MM.1S (cell line): ENCODE results near the gene PSMC3IP.

Experiments
- DNase-seq: peaks from one replicate; pipeline ENCODE4 v3.0.0-alpha.2; 2015
- H2AFZ ChIP-seq: fragments of 300-600 bp; sonication (generic); 2 replicates; pipeline ENCODE4 v1.6.0; 2016; ENCODE audit warnings: antibody characterized with exemption, low read length
- H3F3A ChIP-seq: fragments of 300-600 bp; sonication (generic); 2 replicates; pipeline ENCODE4 v1.6.1; 2016; ENCODE audit warnings: mild to moderate bottlenecking, antibody characterized with exemption, low read length, moderate library complexity, mixed read lengths; ENCODE audit not compliant: insufficient read depth
- H3K27ac ChIP-seq: fragments of 300-600 bp; sonication (generic); 2 replicates; pipeline ENCODE4 v1.5.1; 2016; ENCODE audit warnings: mild to moderate bottlenecking, low read length
- H3K27me3 ChIP-seq: fragments of 300-600 bp; sonication (generic); replicated peaks from 2 replicates; pipeline ENCODE4 v1.6.0; 2016; ENCODE audit warnings: low read length; ENCODE audit not compliant: insufficient read depth
- H3K36me3 ChIP-seq: fragments of 300-600 bp; sonication (generic); replicated peaks from 2 replicates; pipeline ENCODE4 v1.6.1; 2016; ENCODE audit warnings: mild to moderate bottlenecking, low read length, mixed read lengths; ENCODE audit not compliant: insufficient read depth
- H3K4me1 ChIP-seq: fragments of 300-600 bp; sonication (generic); 2 replicates; pipeline ENCODE4 v1.6.1; 2016; ENCODE audit warnings: low read length, mixed read lengths
- H3K4me2 ChIP-seq: fragments of 300-600 bp; sonication (generic); 2 replicates; pipeline ENCODE4 v1.6.0; 2016; ENCODE audit warnings: low read depth, low read length
- H3K4me3 ChIP-seq: fragments of 300-600 bp; sonication (generic); 2 replicates; pipeline ENCODE4 v1.5.1; 2016; ENCODE audit warnings: low read length, mixed read lengths
- H3K79me2 ChIP-seq: fragments of 300-600 bp; sonication (generic); 2 replicates; pipeline ENCODE4 v1.6.1; 2016; ENCODE audit warnings: mixed run types, low read length, mixed read lengths
- H3K9ac ChIP-seq: fragments of 300-600 bp; sonication (generic); 2 replicates; pipeline ENCODE4 v1.6.1; 2016; ENCODE audit warnings: low read length, mixed read lengths
- H3K9me2 ChIP-seq: fragments of 300-600 bp; sonication (generic); replicated peaks from 2 replicates; pipeline ENCODE4 v1.6.1; 2016; ENCODE audit warnings: mild to moderate bottlenecking, low read length, mixed read lengths; ENCODE audit not compliant: insufficient read depth
- H3K9me3 ChIP-seq: fragments of 300-600 bp; sonication (generic); replicated peaks from 2 replicates; pipeline ENCODE4 v1.6.1; 2016; ENCODE audit warnings: mild to moderate bottlenecking, low read length, mixed read lengths; ENCODE audit not compliant: insufficient read depth
- H4K20me1 ChIP-seq: fragments of 300-600 bp; sonication (generic); 2 replicates; pipeline ENCODE4 v1.6.1; 2016; ENCODE audit warnings: mild to moderate bottlenecking, low read length, moderate library complexity, mixed read lengths; ENCODE audit not compliant: insufficient read depth
- EZH2 ChIP-seq: fragments of 300-600 bp; sonication (generic); optimal IDR thresholded peaks from 2 replicates; pipeline ENCODE3; 2017; ENCODE audit warnings: low read depth, mild to moderate bottlenecking, antibody characterized with exemption, low read length, mixed read lengths
- EZH2phosphoT487 ChIP-seq: fragments of 300-600 bp; sonication (generic); IDR thresholded peaks from 2 replicates; pipeline ENCODE4 v1.6.1; 2018; ENCODE audit warnings: antibody characterized with exemption, low read length
- TF ChIP-seq, protein P1 (sequence below): fragments of 300-600 bp; sonication (generic); IDR thresholded peaks from 2 replicates; pipeline ENCODE4 v1.5.1; 2016; ENCODE audit warnings: antibody characterized with exemption, low read length, mixed read lengths

The PSMC3IP gene

DNA sequence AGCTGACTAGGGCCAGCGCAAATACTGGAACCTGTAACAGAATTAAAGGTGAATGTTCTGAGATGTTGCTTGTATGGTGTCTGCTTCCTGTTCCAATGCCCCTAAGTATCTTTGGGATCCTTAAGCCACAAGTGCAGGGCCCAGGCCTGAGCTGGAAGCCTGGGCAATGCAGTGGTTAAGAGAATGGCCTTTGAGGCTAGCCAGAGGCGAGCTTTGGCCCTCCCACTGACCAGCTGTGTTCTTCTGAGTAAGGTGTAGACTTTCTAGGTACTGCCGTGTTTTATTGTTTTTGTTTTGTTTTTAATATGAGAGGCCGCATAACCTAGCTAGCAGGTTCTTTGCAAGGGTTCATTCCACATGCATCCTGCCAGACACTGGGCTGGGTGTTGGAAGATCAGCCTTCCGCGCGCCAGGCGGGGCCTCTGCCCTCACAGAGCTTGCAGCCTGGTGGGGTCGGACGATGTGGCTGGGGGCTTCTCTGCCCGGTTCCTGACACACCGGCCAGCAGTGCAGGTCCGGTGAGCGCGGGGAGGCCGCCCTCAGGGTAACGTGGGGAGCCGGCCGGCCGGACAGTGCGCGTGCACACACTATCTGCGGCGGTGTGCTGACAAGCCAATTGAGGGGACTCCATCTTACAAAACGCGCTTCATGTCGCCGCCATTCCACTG is 11.2 kb downstream of the PSMC3IP start:
- no peak for TF ChIP-seq EZH2phosphoT487
- Histone ChIP-seq H3K9me2 (no peaks in the 10 kb centered on the region), H3K27ac (peak overlapping the region; percentile 22; the same call in 1 of the 2 replicates), H3K79me2 (peaks cover 70% of the 10 kb centered on the region), H3K9me3 (no peaks in the 10 kb centered on the region), H3K4me3 (peak overlapping the region; percentile 97), H3K9ac (peak overlapping the region; percentile 80; the same call in 1 of the 2 replicates), H3F3A (peaks cover 13% of the 10 kb centered on the region; the same call in 1 of the 2 replicates), H2AFZ (peak overlapping the region; percentile 69), H3K27me3 (no peaks in the 10 kb centered on the region), H3K4me1 (peaks cover 17% of the 10 kb centered on the region), H4K20me1 (no peaks in the 10 kb centered on the region), H3K4me2 (peak overlapping the region; percentile 94), H3K36me3 (peaks cover 3% of the 10 kb centered on the region; the same call in 1 of the 2 replicates)
- DNase-seq, result no peak

DNA sequence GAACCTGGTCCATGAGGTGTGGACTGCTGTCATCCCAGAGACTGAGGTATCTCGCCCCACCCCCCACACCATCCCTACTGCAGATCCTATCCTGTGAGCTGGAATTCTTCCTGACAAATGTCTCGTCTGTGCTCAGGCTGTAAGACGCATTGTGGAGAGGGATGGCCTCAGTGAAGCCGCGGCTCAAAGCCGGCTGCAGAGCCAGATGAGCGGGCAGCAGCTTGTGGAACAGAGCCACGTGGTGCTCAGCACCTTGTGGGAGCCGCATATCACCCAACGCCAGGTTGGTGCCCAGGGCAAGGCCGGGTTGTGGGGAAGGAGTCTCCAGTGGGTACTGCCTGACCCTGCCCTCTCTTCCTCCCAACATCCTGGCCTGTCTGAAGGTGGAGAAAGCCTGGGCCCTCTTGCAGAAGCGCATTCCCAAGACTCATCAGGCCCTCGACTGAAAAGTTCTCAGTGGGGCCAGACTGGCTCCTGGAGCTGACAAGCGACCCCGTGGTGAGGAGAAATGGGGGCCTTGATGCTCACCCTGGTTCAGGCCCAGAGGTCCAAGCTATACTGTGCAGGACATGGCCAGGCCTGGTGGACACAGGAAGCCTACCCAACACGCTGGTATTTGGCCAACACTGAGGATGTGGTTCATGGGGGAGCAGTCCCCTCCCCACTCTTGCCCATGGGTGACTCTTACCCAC is 11.9 kb downstream of the PSMC3IP start:
- TF ChIP-seq EZH2phosphoT487, result no peak
- no peak for TF ChIP-seq EZH2
- TF ChIP-seq, protein P1, sequence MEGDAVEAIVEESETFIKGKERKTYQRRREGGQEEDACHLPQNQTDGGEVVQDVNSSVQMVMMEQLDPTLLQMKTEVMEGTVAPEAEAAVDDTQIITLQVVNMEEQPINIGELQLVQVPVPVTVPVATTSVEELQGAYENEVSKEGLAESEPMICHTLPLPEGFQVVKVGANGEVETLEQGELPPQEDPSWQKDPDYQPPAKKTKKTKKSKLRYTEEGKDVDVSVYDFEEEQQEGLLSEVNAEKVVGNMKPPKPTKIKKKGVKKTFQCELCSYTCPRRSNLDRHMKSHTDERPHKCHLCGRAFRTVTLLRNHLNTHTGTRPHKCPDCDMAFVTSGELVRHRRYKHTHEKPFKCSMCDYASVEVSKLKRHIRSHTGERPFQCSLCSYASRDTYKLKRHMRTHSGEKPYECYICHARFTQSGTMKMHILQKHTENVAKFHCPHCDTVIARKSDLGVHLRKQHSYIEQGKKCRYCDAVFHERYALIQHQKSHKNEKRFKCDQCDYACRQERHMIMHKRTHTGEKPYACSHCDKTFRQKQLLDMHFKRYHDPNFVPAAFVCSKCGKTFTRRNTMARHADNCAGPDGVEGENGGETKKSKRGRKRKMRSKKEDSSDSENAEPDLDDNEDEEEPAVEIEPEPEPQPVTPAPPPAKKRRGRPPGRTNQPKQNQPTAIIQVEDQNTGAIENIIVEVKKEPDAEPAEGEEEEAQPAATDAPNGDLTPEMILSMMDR, result no peak
- Histone ChIP-seq H4K20me1 (no peaks in the 10 kb centered on the region), H3K4me3 (no peak overlapping the region), H3K9me3 (no peaks in the 10 kb centered on the region), H2AFZ (no peak overlapping the region), H3K27me3 (no peaks in the 10 kb centered on the region), H3K4me1 (peaks cover 17% of the 10 kb centered on the region), H3K4me2 (no peak overlapping the region), H3K9ac (no peak overlapping the region), H3K27ac (no peak overlapping the region), H3F3A (peaks cover 15% of the 10 kb centered on the region; the same call in 1 of the 2 replicates), H3K36me3 (0 out of 2 replicates have a peak, but pooled peaks cover 3% of the 10 kb centered on the region), H3K9me2 (no peaks in the 10 kb centered on the region), H3K79me2 (peaks cover 69% of the 10 kb centered on the region)
- no peak for DNase-seq

DNA sequence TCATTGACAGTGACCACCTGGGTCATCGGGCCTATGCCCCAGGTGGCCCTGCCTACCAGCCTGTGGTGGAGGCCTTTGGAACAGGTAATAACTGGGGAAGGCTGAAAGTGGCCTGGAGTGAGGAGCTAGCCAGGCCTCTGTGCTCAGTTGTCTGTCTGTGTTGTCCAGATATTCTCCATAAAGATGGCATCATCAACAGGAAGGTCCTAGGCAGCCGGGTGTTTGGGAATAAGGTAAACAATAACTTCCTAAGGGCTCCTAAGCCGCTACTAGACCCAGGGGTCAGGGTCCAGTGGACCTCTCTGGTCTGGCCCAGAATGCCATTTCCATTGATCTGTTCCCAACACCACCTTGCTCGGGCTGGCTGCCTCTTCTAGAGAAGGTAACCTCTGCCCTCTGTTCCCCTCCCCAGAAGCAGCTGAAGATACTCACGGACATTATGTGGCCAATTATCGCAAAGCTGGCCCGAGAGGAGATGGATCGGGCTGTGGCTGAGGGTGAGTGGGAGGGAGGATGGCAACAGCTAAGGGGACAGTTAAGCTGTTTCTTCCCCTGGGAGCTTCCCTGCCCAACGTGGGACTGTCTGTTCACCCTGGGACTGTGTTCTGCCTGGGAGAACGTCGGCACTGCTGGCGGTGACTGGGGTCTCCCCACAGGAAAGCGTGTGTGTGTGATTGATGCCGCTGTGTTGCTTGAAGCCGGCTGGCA is 12.6 kb downstream of the PSMC3IP start:
- Histone ChIP-seq H3K9me2 (no peaks in the 10 kb centered on the region), H3K4me3 (no peak overlapping the region), H3K27me3 (no peaks in the 10 kb centered on the region), H3K27ac (no peak overlapping the region), H3K4me1 (peaks cover 17% of the 10 kb centered on the region), H4K20me1 (no peaks in the 10 kb centered on the region), H3K9me3 (no peaks in the 10 kb centered on the region), H3K4me2 (no peak overlapping the region), H3K9ac (no peak overlapping the region), H3K36me3 (0 out of 2 replicates have a peak, but pooled peaks cover 3% of the 10 kb centered on the region), H2AFZ (no peak overlapping the region), H3F3A (peaks cover 15% of the 10 kb centered on the region), H3K79me2 (peaks cover 64% of the 10 kb centered on the region)
- DNase-seq, result no peak
- TF ChIP-seq EZH2 (no peak), EZH2phosphoT487 (no peak)
- TF ChIP-seq, protein P1, result no peak
